Heart right ventricle (tissue), 16 donors: ENCODE measurements around the gene ASZ1. TPM values are rescaled to one million over a fixed set of nuclear protein-coding genes. Genes with fewer than 3 reads are reported as not detected.

Experiments
- ATAC-seq, 8 donors: fragments of 200-7000 bp; cut with Tn5 transposase; one replicate each; pipeline ENCODE4 v1.9.1; 2020; ENCODE audit warnings: mild to moderate bottlenecking in 8 of 8, moderate library complexity in 8 of 8, moderate number of reproducible peaks in 1 of 8
- DNase-seq, 2 donors: peaks; one replicate each; pipeline ENCODE4 v3.0.0-alpha.2; 2020
- H3K27ac ChIP-seq, 10 donors: fragments of 200-600 bp; sonication (generic) in 2 of 10; one replicate each; pipeline versions ENCODE4 v1.5.0 to v1.8.0; 2020 to 2022; ENCODE audit warnings: mild to moderate bottlenecking in 3 of 10
- H3K27me3 ChIP-seq, 7 donors: fragments of 200-600 bp; one replicate each; pipeline ENCODE4 v1.8.0; 2021 to 2022; ENCODE audit warnings: mild to moderate bottlenecking in 2 of 7
- H3K36me3 ChIP-seq, 9 donors: fragments of 200-600 bp; sonication (generic) in 1 of 9; one replicate each; pipeline versions ENCODE4 v1.5.0 to v1.8.0; 2020 to 2022; ENCODE audit warnings: mild to moderate bottlenecking in 2 of 9
- H3K4me1 ChIP-seq, 9 donors: fragments of 200-600 bp; sonication (generic) in 1 of 9; one replicate each; pipeline versions ENCODE4 v1.5.0 to v1.8.0; 2020 to 2022; ENCODE audit warnings: mild to moderate bottlenecking in 4 of 9
- H3K4me3 ChIP-seq, 10 donors: fragments of 200-600 bp; sonication (generic) in 2 of 10; one replicate each; pipeline versions ENCODE4 v1.5.0 to v1.8.0; 2020 to 2022; ENCODE audit warnings: mild to moderate bottlenecking in 7 of 10, moderate library complexity in 2 of 10
- H3K9me3 ChIP-seq, 11 donors: fragments of 200-600 bp in 10 of 11; sonication (generic) in 2 of 11; one replicate each; pipeline versions ENCODE4 v1.5.0 to v1.8.0; 2013 to 2022; ENCODE audit warnings: mild to moderate bottlenecking in 2 of 11, control low read depth in 1 of 11, moderate library complexity in 1 of 11
- WGBS, 2 donors: extraction: QIAGEN DNeasy Blood & Tissue Kit; methylation state at CpG; one replicate each; pipeline ENCODE4 v1.1.7; 2013; ENCODE audit warnings: inconsistent platforms in 1 of 2; 5-methylcytosine and 5-hydroxymethylcytosine counted together
- intact Hi-C, 10 donors: fragments of 100-400 bp; cut with DNase I; formaldehyde crosslinking; loops; one replicate each; pipeline versions ENCODE4 v1.11.1 to v1.14.2; 2022
- polyA plus RNA-seq, 2 donors: library from polyadenylated mRNA; stranded (reverse); fragments of 200-250 nt; gene quantifications; one replicate each; pipeline ENCODE4 v1.2.3, GENCODE V29; 2013
- total RNA-seq, 10 donors: library from RNA; stranded (reverse); fragmentation: NEBNext Ultra II Directional in 3 of 10; extraction: Animal tissue kit (Norgen Biotek cat#: 25700) in 3 of 10; gene quantifications; one replicate each; pipeline versions ENCODE4 v1.2.1 to v1.2.4, GENCODE V29; 2021 to 2023
- TF ChIP-seq, protein P1 (sequence below), 9 donors: fragments of 200-600 bp; sonication (generic) in 2 of 9; IDR thresholded peaks; one replicate each; pipeline versions ENCODE4 v1.5.0 to v1.8.0; 2021 to 2022; ENCODE audit warnings: antibody characterized with exemption in 9 of 9, mild to moderate bottlenecking in 5 of 9, moderate library complexity in 1 of 9
- donor health status: Arrhythmogenic right ventricular cardiomyopathy.
- donor health status: ischemic (EF 13 %, LVEDD 7.1; RV severe dilation, severe dysfunction).
- donor health status: healthy with polysubstance abuse.
- donor health status: DM: no; HTN: yes; CAD: no.
- donor health status: DM: no; HTN: no; CAD: no.
- donor health status: ischemic (EF 25% LVEDD 6.9; RV normal size, moderate dysfunction).
- donor health status: ischemic (EF 25% LVEDD 5.7; RV mildly dilated, moderate dysfunction).
- donor health status: healthy.
- donor health status: DM: yes; HTN: yes; CAD: no.
- donor health status: Ischemic cardiomyopathy.
- donor health status: ischemic (EF 35%, LVEDD 5.7; RV mildly dilated, moderate dysfunction).
- donor health status: nonischemic (EF 11% LVEDD 7.7; RV severe dilation, severe dysfunction).
- donor health status: DM: yes; HTN: yes; CAD: no.
- donor health status: PGD.
- donor health status: ischemic (EF 29% LVEDD 5.4; RV normal size, mild dysfunction).
- donor health status: nonischemic (EF 23%, LVEDD 6.1; RV moderate dilation, normal function).

ASZ1 gene
- total and polyA plus RNA-seq, 12 donors, result not detected

DNA sequence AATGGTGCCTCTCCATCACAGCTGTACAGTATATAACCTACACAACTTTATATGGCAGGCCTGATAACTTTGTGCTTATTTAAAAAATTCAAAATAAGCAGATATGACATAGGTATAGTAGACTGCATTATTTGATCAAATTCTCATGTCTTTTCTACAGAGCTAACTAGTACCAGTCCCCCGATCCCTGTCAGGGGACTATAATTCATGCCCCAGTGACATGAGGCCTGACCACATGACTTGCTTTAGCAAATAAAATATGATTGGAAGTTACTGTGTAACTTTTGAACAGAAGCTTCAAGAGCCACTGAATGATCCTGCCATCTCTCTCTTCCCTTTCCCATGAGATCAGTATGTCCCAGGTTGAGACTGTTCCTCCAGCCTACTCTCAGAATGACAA lies 55.2 kb downstream of the ASZ1 start:
- intact Hi-C loops, result no loop called here
- H3K4me3 ChIP-seq, result no peak overlapping the region
- DNase-seq (no peak), ATAC-seq (no peak)
- WGBS, 2 donors, result 91 to 94% methylated on average over 1 of the region's 1 CpG
- TF ChIP-seq, protein P1, sequence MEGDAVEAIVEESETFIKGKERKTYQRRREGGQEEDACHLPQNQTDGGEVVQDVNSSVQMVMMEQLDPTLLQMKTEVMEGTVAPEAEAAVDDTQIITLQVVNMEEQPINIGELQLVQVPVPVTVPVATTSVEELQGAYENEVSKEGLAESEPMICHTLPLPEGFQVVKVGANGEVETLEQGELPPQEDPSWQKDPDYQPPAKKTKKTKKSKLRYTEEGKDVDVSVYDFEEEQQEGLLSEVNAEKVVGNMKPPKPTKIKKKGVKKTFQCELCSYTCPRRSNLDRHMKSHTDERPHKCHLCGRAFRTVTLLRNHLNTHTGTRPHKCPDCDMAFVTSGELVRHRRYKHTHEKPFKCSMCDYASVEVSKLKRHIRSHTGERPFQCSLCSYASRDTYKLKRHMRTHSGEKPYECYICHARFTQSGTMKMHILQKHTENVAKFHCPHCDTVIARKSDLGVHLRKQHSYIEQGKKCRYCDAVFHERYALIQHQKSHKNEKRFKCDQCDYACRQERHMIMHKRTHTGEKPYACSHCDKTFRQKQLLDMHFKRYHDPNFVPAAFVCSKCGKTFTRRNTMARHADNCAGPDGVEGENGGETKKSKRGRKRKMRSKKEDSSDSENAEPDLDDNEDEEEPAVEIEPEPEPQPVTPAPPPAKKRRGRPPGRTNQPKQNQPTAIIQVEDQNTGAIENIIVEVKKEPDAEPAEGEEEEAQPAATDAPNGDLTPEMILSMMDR (IDR thresholded peaks at IDR 0.05), result no peak
- no peaks in the 10 kb centered on the region for H3K36me3 ChIP-seq
- H3K4me1 ChIP-seq, result no peaks in the 10 kb centered on the region
- H3K27me3 ChIP-seq, result peaks cover 0 to 4% (median 2%) of the 10 kb centered on the region in 7 donors
- H3K27ac ChIP-seq, result no peak overlapping the region
- no peaks in the 10 kb centered on the region for H3K9me3 ChIP-seq

DNA sequence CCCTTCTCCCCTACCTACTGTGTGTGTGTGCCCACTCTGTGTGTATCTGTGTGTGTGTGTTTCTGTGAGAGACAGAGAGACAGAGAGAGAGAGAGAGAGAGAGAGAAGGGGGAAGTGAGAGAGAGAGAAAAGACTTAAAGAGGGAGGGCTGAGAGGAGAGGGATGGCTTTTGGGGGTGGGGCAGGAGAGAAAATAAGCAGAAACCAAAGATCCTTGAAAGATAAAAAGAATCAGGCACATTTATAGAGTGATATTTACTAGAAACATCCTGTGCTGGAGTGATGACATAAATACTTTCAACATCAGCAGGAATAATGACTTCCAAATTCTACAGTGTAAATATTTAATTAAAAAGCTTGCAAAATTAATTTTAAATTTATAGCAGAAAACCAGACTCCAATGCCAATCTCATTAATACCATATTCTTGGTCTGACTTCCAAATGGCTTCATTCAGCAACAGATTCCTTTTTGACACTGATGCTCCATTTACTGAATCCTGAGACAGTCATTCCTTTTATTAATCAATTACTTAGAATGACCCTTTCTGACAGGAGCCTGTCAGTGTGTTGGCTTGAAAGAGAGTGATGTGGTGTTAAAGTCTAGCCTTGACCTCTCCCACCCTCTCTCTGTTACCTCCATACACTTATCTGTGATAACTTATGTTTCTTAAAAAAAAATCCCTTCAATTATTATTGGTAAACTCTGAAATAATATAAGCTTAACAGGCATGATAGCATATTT lies 62.8 kb downstream of the ASZ1 start:
- ATAC-seq, result no peak
- DNase-seq, result no peak
- no peak overlapping the region for H3K4me3 ChIP-seq
- H3K4me1 ChIP-seq, result no peaks in the 10 kb centered on the region
- intact Hi-C loops, result no loop called here
- H3K36me3 ChIP-seq, result no peaks in the 10 kb centered on the region
- peaks cover 0 to 4% (median 4%) of the 10 kb centered on the region in 7 donors for H3K27me3 ChIP-seq
- H3K9me3 ChIP-seq, result no peaks in the 10 kb centered on the region
- H3K27ac ChIP-seq, result no peak overlapping the region
- TF ChIP-seq, protein P1 (IDR thresholded peaks at IDR 0.05), result no peak

GRCh38 chr7:117362294-117362888 lies 64.9 kb downstream of the ASZ1 start:
- TF ChIP-seq, protein P1 (IDR thresholded peaks at IDR 0.05), result no peak
- no peak for ATAC-seq

DNA sequence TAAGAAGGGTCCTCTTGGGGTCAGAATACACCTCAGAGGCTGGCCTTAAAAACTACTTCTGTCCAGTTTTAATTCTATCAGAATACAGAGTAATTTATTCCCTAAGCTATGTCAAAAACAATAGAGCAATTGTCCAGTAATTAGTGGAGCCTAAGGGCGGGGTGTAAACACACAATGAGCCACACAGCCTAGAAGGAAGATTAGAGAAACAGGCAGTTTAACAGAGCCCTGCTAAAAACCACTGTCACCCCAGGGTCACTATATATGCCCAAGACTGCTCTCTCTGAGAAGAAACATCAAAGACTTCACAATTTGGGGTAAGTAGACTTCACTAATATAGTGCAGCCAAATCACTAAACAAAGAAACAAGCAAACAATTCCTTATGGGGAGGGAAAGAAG lies 77.3 kb downstream of the ASZ1 start:
- WGBS, 2 donors, result 66 to 85% methylated on average over 1 of the region's 1 CpG
- intact Hi-C loops, result no loop called here
- Histone ChIP-seq H3K36me3 (no peaks in the 10 kb centered on the region), H3K9me3 (peaks cover 0 to 5% (median 0%) of the 10 kb centered on the region in 11 donors), H3K27ac (no peak overlapping the region), H3K4me1 (no peaks in the 10 kb centered on the region), H3K27me3 (peaks cover 0 to 41% (median 8%) of the 10 kb centered on the region in 7 donors), H3K4me3 (no peak overlapping the region)
- TF ChIP-seq, protein P1 (IDR thresholded peaks at IDR 0.05), result no peak
- no peak for ATAC-seq
- DNase-seq, result no peak

More at GRCh38 chr7:117362294-117362888, 64.9 kb downstream of the ASZ1 start:
- H3K27ac ChIP-seq, result no peak overlapping the region
- no peaks in the 10 kb centered on the region for H3K36me3 ChIP-seq
- intact Hi-C loops, result no loop called here
- H3K27me3 ChIP-seq, result peaks cover 0 to 4% (median 0%) of the 10 kb centered on the region in 7 donors
- no peaks in the 10 kb centered on the region for H3K9me3 ChIP-seq
- no peak overlapping the region for H3K4me3 ChIP-seq
- DNase-seq, result no peak
- H3K4me1 ChIP-seq, result no peaks in the 10 kb centered on the region
